ENCODE results near the gene ZCCHC7. TPM values are rescaled to one million over a fixed set of nuclear protein-coding genes. Genes with fewer than 3 reads are reported as not detected.

ZCCHC7 gene
- total and polyA plus RNA-seq, 9 of the 15 experiments (the other 6 are each of a cell fraction or from before 2014, with no cell fraction given) = 34.1 to 68.9 (median 48.8) TPM

GRCh38 chr9:37104183-37104889 lies 16.0 kb upstream of the ZCCHC7 start (continued):
- no peak for TF ChIP-seq AFF1 (IDR thresholded peaks at IDR 0.05; ENCODE audit: low read depth in 1 of 2, partially characterized antibody in 2 of 2)
- TF ChIP-seq DPF2 (IDR thresholded peaks at IDR 0.05) = peak; percentile 47; the same call in 1 of the 2 replicates
- no peak for TF ChIP-seq FIP1L1 (IDR thresholded peaks at IDR 0.05; ENCODE audit: low read depth, low read length, poor library complexity, severe bottlenecking)
- TF ChIP-seq CGGBP1 (CRISPR knock-in tag; IDR thresholded peaks at IDR 0.05) = no peak
- TF ChIP-seq ZNF740 (CRISPR knock-in tag; IDR thresholded peaks at IDR 0.05) = no peak
- peak in 1 of 2 experiments; percentile 60; a peak in 1 of 4 replicates for TF ChIP-seq ZNF740 (tag; IDR thresholded peaks at IDR 0.05)
- peak; percentile 97 for TF ChIP-seq PRDM10 (IDR thresholded peaks at IDR 0.05; ENCODE audit: partially characterized antibody)
- no peak for TF ChIP-seq HINFP (tag; conservative IDR thresholded peaks at IDR 0.05; ENCODE audit: low read depth)
- no peak for TF ChIP-seq STAT5A (IDR thresholded peaks at IDR 0.05; ENCODE audit: borderline replicate concordance, low read length)
- no peak for TF ChIP-seq ZC3H11A (IDR thresholded peaks at IDR 0.05; ENCODE audit: low read depth, low read length)
- no peak for TF ChIP-seq PBX2 (CRISPR knock-in tag; IDR thresholded peaks at IDR 0.05; ENCODE audit: low read depth)
- TF ChIP-seq PBX2 (tag; conservative IDR thresholded peaks at IDR 0.05; ENCODE audit: low read depth) = 0 out of 2 replicates have a peak, but pooled peaks have one; percentile 10
- TF ChIP-seq IRF2 (CRISPR knock-in tag; IDR thresholded peaks at IDR 0.05) = no peak
